Activated CD4-positive, alpha-beta T cell treated with anti-CD3 and anti-CD28 coated beads for 4 hours (primary cell): ENCODE measurements around the gene CIBAR2.
"Not testable (repeated sequence)": the region's sequence is repeated elsewhere in the genome, so short reads cannot be mapped to it uniquely, and the experiment has no call there.

ENCODE experiments used
- DNase-seq, 2 donors: peaks; one replicate each; pipeline ENCODE4 v3.0.0-alpha.2; 2020

CIBAR2 gene

DNA sequence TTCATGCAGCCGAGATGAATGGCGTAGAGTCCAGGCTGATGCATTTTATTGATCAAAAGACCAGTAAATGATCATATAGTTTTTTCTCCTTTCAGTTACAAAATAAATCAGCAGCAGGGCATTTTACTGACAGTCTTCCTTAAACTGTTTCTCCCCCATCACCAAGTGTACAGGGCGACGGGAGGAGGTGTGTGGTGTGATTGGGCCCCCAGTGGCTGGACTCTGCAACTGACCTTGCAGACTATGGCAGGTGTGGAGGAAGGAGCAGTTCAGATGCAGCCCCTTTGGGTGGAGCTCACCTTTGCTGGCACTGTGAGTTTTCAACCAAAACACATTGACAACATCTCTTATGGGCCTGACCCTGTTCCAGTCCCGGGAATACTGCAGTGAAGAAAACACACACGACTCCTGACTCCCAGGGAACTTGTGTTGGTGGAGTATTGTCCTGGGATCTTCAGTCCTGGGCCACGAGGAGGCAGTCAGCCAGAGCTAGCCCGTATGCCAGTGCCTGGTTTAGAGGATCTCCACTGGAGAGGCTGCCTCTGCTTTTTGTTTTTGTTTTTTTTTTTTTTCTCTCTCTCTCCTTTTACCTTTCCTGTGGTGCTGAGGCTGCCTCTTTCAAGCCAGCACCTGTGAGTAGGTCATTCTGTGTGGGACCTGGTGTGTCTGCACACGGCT, 54.9 kb downstream of the CIBAR2 start:
- DNase-seq: no peak

DNA sequence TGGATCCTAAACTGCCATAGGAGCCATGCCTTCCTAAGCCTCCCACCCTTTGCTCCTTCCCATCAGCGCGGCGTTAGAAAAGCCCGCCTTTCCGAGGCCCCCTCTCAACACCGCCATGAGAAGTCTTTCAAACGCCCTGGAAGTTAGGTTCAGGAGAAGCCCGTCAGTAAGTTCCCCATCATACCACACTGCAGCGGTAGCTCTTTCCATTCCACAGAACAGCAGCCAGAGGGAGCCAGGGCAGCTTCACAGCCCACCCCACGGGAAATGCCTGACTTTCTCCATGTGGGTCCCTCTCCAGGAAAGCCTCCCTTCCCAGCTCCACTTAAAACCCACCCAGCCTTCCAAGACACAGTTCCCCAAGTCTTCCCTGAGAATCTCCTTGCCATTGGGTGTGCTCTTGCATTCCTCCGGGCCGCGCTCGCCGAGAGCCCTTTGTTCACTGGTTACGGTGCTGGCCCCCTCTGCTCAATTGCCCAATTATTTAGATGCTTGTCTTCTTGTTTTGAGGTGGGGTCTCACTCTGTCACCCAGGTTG, 56.0 kb downstream of the CIBAR2 start:
- DNase-seq: no peak

DNA sequence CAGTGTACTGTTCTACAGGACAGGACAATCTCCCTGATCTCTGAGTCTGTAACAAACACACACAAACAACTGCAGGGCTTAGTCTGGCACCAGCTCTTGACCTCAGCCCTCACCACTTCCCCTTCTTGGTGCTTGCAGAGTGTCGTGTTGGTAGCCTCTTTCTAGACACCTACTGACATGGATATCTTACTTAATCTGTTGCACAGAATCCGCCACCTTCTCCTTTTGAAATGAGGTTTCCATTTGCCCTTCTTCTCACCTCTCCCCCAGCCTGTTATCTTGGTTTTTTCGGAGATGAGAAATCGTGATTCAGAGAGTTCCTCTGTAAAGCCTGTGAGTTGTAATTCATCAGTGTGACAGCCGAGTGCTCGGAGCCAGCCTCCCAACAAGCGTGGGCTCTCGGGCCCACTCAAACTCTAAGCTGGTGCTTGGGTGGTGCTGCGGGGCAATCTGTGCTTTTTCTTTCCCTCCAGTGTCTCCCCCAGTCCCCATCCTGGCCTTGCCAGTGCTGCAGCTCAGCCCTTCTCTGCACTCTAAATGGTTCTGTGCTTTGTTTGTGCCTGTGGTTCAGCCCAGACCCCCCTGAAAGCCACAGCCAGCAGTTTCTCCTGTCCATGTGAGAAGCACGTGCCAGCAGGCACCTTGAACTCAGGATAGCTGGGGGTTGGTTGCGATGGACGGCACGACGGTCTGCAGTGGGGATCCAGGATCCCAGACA, 56.6 kb downstream of the CIBAR2 start:
- DNase-seq: peak; percentile 54 to 56

DNA sequence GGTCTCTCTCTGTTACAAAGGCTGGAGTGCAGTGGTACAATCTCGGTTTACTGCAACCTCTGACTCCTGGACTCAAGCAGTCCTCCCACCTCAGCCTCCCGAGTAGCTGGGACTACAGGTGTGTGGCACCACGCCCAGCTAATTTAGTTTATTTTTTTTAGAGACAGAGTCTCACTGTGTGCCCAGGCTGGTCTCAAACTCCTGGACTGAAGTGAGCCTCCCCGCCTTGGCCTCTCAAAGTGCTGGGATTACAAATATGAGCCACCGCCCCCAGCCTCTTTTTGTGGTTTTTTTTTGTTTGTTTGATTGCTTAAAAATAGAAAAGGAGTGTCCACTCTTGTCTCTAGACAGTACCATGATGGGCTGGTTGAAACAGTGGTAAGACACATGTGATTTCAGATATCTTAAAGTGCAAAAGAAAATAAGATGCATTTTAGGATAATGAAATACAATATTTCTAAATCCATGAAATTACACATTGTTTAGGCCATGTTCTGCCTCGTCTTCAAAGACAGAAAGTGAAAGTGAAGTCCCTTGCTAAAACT, 57.3 kb downstream of the CIBAR2 start:
- DNase-seq: no peak

DNA sequence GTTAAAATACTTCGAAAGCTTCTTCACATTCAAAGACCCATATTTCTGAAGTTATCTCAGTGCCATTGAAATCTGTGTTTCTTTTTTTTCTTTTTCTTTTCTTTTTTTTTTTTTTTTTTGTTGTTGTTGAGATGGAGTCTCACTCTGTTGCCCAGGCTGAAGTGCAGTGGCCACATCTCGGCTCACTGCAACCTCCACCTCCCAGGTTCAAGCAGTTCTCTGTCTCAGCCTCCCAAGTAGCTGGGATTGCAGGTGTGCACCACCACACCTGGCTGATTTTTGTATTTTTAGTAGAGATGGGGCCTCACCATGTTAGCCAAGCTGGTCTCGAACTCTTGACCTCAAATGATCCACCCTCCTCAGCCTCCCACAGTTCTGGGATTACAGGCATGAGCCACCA, 58.0 kb downstream of the CIBAR2 start:
- DNase-seq: not testable (repeated sequence)

DNA sequence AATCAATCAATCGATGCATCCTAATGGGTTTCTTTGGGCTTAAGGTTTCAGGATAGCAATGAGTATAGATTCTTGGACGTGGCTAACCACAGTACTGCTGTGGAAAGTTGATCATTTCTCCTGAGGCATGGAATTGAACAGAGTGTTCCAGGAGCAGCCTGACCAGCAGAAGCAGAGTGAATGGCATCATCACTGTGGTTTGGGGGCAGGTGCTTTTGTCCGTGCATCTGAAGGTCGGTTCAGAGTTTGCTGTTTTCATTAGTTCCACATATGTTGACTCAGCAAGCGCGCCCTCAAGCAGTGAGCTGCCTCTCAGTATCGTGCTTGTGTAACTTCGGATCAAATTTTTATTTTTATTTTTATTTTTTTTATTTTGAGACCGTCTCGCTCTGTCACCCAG, 59.7 kb downstream of the CIBAR2 start:
- no peak for DNase-seq

DNA sequence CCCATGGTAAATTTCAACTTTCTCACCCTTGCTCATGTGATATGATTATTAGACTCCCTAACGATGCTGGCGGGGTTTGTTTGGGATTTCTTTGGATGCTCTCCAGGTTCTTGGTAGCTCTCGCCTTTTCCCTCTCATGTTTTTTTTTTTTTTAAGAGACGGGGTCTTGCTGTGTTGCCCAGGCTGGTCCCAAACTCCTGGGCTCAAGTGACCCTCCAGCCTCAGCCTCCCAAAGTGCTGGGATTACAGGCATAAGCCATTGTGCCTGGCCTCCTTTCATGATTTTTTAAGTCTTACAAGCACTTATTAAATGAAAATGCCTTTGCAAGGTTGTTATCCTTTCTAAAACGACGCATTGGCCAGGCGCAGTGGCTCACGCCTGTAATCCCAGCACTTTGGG, 60.6 kb downstream of the CIBAR2 start:
- DNase-seq: no peak

DNA sequence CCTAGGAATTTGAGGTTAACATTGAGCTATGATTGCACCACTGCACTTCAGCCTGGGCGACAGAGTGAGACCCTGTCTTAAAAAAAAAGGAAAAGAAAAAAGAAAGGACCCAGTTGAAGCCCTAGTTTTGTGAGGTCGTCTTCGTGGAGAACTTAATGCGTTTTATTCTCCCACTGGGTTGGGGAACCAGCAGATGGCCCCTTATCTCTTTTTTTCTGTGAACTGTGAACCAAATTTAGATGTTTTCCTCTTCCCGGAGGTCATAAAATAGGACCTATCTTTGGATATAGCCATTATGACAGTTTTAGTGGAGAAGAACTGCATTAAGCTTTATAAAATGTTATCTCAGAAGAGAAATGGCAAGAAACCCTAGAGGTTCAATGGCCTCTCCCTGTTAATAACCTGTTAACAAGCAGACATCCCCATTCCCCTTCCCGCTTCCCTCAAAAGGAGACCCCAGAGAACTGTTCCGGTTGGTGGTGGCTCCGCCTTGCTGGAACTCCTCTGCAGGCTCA, 61.1 kb downstream of the CIBAR2 start:
- DNase-seq: no peak

DNA sequence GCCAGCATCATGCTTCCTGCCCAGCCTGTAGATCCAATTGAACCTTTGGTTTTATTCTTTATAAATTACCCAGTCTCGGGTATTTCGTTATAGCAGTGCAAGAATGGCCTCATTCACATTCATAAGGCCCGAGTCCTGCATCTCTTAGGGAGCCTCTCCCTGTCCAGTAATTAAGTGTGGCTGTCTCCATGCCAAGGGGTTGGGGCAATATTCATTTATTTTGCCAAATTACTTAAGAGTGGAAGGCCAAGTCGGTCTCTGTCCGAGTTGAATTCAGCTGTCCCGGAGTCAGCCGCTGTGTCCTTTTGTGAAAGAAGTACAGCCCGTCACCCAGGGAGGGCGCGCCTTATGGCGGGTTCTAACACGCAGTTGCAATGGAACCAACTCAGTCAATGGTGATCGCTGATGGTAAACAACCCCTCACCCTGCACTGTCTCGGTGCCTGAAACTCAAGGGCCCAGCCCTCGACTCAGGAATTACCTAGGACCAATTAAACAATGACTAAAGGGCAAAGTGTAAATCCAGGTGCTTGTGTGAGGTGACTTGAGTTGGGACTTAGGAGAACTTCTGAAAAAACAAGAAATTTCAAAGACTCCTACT, 62.5 kb downstream of the CIBAR2 start:
- DNase-seq: no peak

DNA sequence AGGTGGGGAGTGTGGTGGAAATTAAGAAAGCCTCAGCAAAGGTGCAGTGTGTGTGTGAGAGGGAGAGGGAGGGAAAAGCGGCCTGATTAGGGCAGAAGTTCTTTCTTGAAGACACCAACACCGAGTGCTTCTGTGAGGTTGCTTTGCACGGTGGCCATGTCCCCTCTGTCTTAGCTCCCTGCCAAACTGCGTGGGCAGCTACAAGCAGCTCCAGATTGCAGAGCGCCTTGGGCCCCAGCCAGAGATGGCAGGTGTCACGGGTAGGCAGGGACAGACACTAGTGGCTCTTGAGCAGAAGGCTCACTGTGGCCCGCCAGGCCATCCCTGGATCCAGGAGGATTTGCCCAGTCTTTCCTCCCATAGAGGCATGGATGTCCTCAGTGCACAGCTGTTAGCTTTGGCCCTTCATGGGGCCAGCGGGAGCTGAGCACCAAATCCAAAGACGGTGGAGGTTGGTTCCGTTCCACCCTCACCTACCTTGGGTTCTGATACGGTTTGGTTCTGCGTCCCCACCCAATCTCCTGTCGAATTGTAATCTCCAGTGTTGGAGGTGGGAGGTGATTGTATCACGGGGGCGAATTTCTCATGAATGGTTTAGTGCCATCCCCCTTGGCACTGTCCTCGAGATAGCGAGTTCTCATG, 63.2 kb downstream of the CIBAR2 start:
- DNase-seq: no peak
